Suppressor macrophage treated with lipopolysaccharide for 4 hours (primary cell): ENCODE results near the gene CCNI.
"Not testable (repeated sequence)": the region's sequence is repeated elsewhere in the genome, so short reads cannot be mapped to it uniquely, and the experiment has no call there.

Source experiments
- DNase-seq: peaks from one replicate; pipeline ENCODE4 v3.0.0-alpha.2; 2020

The CCNI gene

DNA sequence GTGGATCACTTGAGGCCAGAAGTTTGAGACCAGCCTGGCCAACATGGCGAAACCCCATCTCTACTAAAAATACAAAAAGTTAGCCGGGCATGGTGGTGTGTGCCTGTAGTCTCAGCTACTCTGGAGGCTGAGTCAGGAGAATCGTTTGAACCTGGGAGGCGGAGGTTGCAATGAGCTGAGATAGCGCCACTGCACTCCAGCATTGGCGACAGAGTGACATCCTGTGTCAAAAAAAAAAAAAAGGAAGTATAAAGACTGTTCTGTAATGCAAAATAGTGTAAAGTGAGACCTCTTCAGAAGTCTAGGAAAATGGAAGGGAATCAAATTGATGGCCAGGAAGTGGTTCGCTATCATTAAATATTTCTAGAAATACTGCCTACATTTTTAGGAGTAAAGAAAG, 5.0 kb upstream of the CCNI start:
- not testable (repeated sequence) for DNase-seq

DNA sequence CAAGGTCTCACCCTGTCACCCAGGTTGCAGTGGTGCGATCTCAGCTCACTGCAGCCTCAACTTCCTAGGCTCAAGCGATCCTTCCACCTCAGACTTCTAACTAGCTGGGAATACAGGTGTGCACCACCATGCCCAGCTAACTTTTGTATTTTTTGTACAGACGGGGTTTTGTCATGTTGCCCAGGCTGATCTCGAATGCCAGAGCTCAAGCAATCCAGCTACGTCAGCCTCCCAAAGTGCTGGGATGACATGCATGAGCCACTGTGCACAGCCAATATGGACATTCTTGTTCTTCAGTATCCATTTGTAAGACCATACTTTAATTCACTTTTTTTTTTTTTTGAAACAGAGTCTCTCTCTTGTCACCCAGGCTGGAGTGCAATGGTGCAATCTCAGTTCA, 3.5 kb upstream of the CCNI start:
- no peak for DNase-seq

DNA sequence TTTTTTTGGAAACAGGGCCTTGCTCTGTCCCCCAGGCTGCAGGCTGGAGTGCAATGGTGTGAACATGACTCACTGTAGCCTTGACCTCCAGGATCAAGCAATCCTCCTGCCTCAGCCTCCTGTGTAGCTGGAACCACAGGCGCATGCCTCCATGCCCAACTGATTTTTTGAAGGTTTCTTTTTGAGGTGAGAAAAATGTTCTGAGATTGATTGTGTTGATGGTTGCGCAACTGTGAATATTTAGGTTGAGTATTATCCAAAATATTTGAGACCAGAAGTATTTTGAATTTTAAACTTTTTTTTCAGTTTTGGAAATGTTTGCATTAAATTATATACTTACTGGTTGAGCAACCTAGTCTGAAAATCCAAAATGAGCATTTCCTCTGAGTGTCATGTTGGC, 2.6 kb upstream of the CCNI start:
- no peak for DNase-seq

DNA sequence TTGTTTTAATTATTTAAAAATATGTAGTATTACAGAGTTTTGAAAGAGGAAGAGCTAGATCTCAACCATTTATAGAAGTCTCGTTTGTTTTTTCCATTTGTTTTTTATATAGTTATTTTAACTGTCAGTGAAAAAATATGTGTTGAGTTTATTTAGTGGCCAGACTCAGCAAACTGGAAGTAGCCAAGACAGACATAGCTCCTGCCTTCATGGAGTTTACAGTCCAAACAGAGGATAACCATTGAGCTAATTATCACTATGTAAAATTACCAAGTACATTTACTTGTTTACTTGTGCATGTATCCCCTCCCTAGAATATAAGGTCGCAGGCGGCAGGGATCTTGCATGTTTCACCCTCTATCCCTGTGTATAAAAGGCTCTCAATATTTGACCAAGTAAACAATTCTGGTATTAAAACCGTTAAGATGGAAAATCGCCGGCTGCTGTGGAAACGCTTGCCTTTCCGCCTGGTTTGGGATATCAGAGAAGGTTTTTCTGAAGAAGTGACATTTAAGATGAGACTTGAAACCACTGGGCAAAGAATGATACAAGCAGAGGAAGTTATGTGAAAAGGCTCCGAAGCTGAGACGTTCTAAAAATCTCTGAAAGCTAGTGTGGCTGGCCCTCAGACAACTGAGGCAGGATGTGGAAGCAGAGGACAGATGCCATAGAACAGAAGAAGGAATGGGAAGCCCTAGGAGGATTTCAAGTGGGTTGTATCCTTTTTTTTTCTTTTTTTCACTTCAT, 1.3 kb upstream of the CCNI start:
- DNase-seq, result no peak

DNA sequence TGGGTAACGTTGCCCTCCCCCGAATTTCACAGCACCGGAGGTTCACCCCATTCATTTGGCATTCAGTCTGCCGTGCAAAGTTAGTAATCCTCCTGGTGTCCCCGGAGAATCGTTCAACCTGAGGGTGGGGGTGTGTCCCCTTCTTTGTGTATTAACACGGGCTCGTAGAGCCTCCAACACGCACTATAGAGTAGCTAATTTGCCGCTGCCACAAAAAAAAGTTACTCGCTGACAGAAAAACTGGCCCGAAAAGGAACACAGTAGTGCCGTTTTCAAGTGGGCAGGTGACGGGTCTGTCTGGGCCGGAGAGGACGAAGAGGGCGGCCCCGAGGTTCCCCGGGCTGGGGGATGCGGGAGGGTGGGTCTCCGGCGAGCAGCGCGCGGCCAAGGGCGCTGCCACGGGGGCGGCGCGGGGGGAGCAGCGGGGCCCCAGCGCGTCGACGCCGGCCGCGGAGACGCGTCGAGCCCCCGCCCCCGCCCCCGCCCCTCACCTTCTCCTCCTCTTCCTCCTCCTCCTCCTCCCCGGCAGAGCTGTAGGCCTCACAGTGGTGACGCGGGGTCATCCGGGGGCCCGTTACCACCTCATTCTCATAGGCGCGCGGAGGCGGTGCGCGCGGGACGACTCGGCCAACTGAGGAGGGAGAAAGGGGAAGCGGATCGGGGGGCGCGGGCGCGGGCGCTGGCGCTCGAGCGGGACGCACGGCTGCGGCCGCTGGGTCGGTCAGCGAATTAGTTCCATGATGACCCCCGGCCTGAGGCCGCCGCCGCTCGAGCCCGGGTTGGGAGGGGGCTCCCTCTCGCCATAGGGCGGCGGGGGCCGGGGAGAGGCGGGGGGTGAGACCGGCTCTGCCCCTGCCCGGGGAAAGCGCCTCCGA, 571 bp downstream of the CCNI start:
- peak; percentile 79 for DNase-seq

DNA sequence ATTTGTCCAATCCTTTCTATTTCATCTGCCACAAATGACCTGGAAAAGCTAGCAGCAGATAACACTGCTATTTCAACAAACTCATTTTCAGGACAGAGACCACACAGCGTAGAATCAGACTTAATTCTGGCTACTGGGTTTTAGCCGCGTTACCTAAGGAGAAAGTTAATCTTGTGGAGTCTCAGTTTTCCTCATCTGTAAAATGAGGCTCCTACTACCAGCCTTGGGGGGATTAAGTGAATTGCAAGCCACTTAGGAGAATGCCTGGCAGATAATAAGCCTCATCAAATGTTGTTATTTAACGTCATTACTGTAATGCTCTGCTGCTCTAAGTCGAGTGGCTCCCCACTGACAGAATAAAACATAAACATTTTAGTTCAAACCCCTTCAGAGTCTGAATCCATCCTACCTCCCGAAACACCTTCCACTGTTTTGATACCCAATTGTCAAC, 1.4 kb downstream of the CCNI start:
- DNase-seq, result no peak

DNA sequence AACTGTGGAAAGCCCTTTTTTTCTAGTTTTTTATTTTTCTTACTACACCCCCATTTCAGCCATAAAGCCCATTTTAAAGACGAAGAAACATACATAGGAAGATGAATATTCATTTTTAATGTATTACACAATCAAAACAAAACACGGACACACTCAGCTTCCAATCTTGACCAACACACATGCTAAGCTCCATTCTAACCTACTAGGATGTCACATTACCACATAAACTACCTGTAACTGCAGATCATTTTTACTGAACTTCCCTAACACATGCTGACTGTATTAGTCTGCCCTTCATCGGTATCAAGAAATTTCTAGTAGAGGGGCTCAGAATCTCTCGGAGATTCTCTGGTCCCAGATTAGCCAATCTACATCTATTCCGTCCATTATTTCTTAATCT, 1.8 kb downstream of the CCNI start:
- DNase-seq, result no peak

DNA sequence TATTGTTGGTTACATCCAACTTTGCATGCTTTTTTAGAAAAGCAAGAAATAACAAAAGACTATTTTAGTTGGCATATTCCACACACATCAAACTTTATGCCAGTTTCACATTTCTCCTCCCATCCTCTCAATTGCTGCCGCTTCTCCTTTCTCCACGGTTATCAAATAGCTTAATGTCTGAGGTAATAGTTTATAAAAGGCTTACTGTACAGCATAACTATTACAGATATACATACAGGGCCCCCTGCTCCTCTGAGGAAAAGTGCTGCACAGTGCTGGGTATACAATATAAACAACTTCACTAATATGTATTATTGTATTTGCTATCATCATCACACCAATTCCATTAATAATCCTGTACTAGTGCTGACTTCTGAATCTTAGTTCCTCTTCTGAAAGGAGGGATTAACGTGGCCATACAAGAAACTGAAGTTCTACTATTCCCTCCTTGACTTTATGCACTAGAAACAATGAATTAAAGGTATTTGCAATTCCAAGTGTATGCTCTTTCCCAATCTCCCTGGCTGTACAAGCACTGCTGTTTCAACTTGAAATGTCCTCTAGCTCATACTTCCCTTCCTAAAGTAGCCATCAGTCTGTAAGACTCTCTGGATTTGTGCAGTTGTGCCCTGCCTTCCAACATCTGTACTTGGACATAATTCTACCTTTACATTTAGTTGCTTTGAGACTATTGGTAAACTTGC, 2.5 kb downstream of the CCNI start:
- DNase-seq, result peak; percentile 27

DNA sequence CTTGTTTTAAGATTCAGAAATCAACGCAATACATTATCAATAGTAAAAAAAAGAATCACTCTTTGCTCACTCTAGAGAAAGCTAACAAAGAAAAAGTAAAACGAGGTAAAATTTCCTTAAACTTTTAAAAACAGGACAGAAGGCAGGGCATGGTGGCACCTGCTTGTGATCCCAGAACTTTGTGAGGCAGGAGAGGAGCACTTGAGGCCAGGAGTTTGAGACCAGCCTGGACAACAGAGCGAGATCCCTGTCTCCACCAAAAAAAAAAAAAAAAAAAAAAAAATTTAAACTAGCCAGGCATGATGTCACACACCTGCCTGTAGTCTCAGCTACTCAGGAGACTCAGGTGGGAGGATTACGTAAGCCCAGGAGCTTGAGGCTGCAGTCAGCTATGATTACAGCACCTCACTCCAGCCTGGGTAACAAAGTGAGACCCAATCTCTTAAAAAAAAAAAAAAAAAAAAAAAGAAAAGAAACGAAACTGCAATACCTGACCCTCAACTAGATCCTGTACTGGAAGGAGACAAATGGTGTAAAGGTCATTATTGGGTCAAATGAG, 3.5 kb downstream of the CCNI start:
- no peak for DNase-seq

DNA sequence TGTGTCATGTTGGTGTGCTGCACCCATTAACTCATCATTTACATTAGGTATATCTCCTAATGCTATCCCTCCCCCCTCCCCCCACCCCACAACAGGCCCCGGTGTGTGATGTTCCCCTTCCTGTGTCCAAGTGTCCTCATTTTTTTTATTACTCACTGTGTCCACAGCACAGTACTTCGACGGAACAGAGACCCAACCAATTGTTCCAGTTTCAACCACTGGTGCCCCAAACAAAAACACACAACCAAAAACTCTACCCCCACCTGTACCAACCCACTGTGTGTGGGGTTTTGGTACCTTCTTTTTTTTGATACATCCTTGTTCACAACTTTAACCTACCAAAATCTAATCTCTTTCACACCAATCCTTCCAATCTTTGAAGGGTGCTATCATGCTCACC, 6.3 kb downstream of the CCNI start:
- not testable (repeated sequence) for DNase-seq

DNA sequence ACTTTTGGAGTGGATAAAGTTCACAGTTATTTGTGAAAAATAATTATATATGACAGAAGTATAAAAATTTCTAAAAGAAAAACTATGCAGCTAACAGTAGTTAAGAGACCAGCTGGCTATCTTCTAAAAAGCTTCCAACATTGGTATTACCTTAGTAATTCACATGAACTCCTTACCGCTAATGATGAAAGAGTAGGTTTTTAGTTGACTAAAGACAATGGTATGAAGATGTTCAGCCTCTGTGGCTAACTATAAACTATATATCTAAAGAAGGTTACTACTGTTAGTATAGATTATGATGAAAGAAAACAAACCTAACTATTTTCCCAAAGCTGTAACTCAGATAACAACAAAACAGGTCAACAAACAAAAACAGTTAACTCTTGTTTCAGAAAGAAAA, 10.4 kb downstream of the CCNI start:
- no peak for DNase-seq

DNA sequence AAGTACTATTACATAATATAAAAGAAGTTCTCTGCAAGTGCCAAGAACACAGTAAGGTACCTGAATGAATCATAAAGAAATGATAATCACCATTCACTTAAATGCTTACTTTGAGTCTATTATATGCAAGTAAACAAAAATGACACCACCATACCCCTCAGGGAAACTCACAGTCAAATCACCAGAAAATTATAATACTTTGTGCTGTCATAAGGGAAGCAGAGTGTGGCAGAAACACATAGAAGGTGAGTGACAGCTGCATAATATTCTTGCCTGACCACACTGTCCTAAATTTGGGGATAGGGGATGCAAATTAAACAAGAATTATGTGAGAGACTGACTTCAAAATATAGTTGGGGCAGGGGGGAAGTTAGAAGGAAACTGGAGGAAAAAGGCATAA, 12.9 kb downstream of the CCNI start:
- no peak for DNase-seq

DNA sequence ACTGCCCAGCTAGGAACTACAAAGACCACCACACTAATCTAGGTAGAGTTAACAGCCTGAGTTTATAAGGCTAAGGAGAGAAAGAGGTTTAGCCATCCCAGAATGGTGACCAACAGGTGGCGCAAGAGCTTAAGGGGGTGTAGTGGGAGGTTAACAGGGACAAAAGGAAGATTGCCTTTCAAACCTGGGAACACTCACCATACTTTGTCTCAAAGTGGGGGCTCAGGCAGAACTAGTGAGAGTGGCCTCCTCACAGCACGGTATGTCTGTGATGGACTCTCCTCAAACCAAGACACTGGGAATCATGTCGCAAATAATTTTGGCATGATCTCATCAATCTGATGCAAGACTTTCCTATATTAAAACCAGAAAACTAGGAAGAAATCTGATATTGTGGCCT, 23.4 kb downstream of the CCNI start:
- peak; percentile 57 for DNase-seq

DNA sequence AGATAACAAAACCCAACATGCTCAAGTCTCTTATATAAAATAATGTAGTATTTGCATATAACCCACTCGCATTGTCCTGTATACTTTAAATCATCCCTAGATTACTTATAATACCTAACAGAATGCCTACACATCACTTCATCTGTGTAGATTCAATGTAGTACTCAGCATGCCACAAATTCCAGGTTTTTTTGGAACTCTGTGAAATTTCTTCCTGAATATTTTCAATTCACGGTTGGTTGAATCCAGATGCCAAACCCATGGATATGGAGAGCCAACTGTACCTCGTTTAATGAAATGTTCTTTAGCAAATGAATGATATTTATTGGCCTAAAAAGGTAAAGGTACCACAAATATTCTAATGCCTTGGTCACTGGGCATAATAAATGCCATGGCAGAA, 24.8 kb downstream of the CCNI start:
- DNase-seq, result no peak

DNA sequence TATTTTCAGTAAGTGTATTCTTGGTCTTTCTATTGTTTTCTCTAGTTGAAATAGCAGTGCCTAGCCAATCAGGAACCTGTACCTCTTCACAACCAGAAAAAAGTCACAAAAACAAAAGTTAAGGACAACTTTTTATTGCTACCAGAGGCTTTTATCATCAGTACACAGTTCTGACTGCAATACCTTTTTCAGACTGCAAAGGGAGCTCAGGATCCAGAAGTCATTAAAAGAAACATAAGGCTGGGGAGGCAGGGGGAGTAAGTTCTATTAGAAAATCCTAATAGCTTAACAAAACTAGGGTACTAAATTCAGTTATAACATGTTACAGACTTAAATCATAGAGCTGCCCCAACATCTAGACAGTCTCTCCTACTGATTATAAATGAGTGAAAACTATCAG, 28.8 kb downstream of the CCNI start:
- no peak for DNase-seq

DNA sequence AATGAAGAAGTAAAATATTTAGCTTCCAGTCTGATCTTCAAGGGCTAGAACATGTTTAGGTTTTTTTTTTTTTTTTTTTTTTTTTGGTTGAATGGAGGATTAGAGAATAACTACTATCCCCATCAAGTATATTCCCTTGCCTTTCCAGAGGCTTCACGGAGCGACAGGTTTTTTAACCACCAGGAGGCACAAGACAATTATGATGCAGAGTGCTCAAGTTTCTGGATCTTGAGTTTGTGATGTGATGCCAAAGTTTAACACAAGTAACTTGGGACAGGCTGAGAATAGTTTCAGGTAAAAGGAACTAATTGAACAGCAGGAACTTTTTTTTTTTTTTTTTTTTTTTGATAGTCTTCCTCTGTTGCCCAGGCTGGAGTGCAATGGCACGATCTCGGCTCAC, 30.3 kb downstream of the CCNI start:
- DNase-seq, result no peak

DNA sequence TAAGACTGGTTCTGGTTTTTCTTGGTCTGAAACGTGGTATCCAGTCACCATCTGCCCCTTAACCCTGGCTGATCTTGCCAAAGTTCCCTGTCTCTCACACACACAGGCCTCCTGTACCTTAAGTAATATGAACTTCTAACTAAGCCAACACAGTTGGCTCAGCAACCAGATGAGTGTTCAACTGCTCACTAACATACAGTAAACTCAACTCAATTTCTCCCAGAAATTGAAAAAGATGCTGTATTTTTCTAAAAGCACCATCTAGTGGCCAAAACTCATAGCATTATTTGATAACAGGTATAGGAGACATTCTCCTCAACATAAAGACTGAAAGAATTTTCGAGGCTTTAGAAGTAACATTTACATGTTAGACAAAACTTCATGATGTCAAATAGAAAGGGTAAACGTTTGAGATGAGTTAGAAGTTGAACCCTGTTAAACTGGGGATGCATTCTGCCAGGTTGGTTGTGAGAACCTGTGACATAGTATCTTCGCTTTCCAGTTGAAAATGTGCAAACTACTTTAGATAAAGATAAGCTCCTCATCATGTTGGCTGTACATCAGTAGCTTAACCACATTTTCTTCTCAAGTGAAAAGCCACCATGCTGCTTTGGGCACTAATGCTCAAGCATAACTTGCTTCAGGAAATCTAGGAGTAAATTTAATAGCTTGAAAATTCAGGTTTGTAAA, 31.2 kb downstream of the CCNI start:
- DNase-seq, result peak; percentile 42

DNA sequence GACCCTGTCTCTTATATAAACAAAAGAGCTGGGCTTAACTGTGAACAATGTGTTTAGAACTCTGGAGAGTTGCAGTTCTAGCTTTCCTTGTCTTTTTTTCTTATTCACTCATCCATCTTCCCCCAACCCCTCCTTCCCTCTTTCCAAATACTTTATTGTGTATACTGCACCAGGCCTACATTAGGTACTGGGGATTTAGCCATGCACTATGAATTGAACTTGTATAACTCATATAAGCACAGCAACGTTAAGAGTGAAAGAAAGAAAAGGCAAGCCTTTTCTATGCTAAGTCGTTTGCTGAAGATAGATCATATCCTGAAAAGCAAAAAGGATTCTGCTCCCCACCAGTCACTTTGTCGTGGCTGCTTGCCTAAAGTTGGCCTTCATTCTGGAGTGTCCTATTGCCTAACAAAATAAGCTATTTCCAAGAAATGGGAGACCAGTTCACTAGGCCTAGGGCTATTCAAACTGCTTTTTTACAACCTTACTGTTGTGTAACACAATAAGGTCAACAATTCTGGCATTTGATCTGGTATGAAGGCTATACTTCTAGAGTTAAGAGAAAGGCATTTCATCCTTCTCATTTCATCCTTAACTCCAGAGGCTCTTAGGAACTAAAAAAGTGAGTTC, 32.2 kb downstream of the CCNI start:
- DNase-seq, result no peak

DNA sequence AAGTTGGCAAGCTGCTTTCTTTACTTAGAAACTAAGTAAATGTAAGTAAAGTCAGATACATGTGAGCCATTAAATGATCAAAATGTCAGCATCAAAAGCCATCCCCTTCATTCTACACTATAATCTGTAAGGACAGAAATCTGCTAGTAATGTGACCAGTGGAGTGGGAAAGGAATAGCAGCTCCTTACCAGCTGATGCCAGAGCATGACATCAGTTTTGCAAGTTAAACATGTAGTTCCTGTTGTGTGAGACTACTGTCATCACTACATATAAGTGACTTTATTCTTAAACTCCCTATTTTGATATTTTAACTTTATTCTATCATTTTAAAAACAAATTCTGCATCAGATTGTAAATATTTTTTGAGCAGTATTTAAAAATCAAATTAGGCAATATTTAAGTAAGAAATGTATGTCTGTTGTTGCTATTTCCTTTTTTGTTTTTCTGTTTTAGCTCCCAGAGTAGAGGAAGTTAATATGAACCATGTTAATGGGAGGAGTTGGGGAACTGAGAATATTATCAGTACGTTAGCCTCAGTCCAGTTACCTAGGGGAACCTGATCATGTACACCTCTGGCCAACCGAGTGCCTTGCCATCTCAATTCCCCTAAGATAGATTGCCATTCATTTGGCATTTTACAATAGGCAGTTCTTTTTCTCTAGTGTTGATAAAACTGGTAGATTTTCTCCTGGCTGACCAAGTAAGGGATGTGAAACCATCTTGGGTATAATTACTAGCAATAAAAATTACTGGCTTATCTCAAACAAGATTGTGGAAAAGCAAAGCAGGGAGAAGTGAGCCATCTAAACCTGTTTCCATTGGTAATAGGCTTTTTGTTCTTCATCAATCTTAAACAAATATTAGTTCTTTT, 34.7 kb downstream of the CCNI start:
- DNase-seq, result peak; percentile 65

DNA sequence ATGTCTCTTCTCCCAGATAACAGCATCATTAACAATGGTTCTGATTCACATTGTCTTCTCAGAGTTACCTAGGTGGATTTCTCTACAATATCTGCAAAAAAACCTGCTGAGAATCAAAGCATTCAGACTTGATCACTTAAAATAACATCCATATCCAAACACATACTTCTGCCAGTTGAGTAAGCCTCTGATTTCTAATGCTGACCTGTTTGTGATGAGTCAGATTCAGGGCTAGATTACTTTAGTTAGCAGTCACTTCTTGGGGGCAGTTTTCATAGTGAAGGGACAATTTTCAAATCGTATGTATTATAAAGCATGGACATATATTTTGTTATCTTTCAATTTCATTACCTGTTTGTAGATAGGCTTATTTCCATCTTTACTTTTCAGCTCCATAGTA, 35.5 kb downstream of the CCNI start:
- DNase-seq, result peak; percentile 40

DNA sequence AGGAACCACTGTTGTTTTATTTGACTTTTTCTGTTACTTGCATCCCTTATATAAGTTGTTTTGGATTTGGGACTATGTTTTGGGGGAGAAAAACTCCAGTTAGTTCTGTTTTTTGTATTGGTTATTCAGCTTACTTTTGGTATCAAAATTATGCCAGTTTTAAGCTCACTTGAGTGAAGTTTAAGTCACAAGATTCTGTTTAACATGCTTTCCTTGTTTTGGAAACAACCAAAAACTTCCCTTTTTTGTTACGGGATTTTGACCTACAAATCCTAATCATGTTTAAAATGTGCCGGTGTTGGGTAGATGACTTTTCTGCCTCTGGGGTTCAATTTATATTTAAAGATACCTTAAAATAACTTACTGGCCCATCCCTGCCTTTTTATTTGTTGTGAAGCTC, 36.0 kb downstream of the CCNI start:
- peak; percentile 47 for DNase-seq
